CD4-positive, alpha-beta T cell (primary cell): ENCODE measurements around the gene MYZAP. TPM values are rescaled to one million over a fixed set of nuclear protein-coding genes. Genes with fewer than 3 reads are reported as not detected.

Source experiments
- ATAC-seq: fragments of 200-7000 bp; cut with Tn5 transposase; one replicate; pipeline ENCODE4 v1.10.0; 2022; ENCODE audit warnings: mild to moderate bottlenecking; ENCODE audit not compliant: poor library complexity
- CTCF ChIA-PET: fragments of 350-600 bp; sonication (Branson Sonifier 250); formaldehyde crosslinking; loops from one replicate; lab custom pipeline; 2021; ENCODE audit warnings: antibody characterized with exemption, inconsistent platforms; lab: Charles Lee
- POLR2A ChIA-PET: fragments of 350-600 bp; sonication (Branson Sonifier 250); formaldehyde crosslinking; loops from one replicate; lab custom pipeline; 2021; ENCODE audit warnings: antibody characterized with exemption, inconsistent platforms; lab: Charles Lee
- DNase-seq, 14 experiments: peaks; one replicate each; pipeline ENCODE4 v3.0.0-alpha.2; 2013 to 2020; ENCODE audit warnings: mixed read lengths in 2 of 14
- H3K27ac ChIP-seq, 2 donors: one replicate each; pipeline versions ENCODE4 v1.5.1 to v1.7.0; 2013; ENCODE audit warnings: low read length in 2 of 2, low read depth in 1 of 2, mild to moderate bottlenecking in 1 of 2
- H3K27me3 ChIP-seq, 2 experiments: 1 replicate in 1 of 2; 2 replicates in 1 of 2; pipeline versions ENCODE4 v1.6.1 to v1.7.0; 2013; ENCODE audit warnings: low read length in 2 of 2, control low read depth in 1 of 2, mild to moderate bottlenecking in 1 of 2, moderate library complexity in 1 of 2; ENCODE audit not compliant: insufficient read depth in 2 of 2, control insufficient read depth in 1 of 2
- H3K36me3 ChIP-seq: one replicate; pipeline ENCODE4 v1.6.1; 2013; ENCODE audit warnings: low read length, control low read depth; ENCODE audit not compliant: insufficient read depth
- H3K4me1 ChIP-seq: one replicate; pipeline ENCODE4 v1.6.1; 2013; ENCODE audit warnings: low read length, control low read depth; ENCODE audit not compliant: insufficient read depth
- H3K4me3 ChIP-seq: one replicate; pipeline ENCODE4 v1.5.1; 2013; ENCODE audit warnings: mild to moderate bottlenecking, low read length, moderate library complexity
- H3K9me3 ChIP-seq, 2 experiments: 1 replicate in 1 of 2; 2 replicates in 1 of 2; pipeline versions ENCODE4 v1.6.1 to v1.7.0; 2013; ENCODE audit warnings: low read length in 2 of 2, mild to moderate bottlenecking in 2 of 2, control low read depth in 1 of 2, moderate library complexity in 1 of 2; ENCODE audit not compliant: control insufficient read depth in 1 of 2, insufficient read depth in 1 of 2
- H3K27ac Mint-ChIP-seq: one replicate; pipeline ENCODE4 v1.8.0; 2020; ENCODE audit warnings: mixed read lengths
- H3K27me3 Mint-ChIP-seq: one replicate; pipeline ENCODE4 v1.8.0; 2021; ENCODE audit warnings: mixed read lengths
- H3K36me3 Mint-ChIP-seq: one replicate; pipeline ENCODE4 v1.8.0; 2021; ENCODE audit warnings: low read depth, mixed read lengths
- H3K4me1 Mint-ChIP-seq: one replicate; pipeline ENCODE4 v1.8.0; 2021; ENCODE audit warnings: low read depth, mixed read lengths
- H3K4me3 Mint-ChIP-seq: one replicate; pipeline ENCODE4 v1.8.0; 2020; ENCODE audit warnings: mild to moderate bottlenecking, mixed read lengths
- H3K9me3 Mint-ChIP-seq: one replicate; pipeline ENCODE4 v1.8.0; 2020; ENCODE audit warnings: mixed read lengths
- intact Hi-C, 2 experiments: fragments of 100-400 bp; cut with DNase I in 1 of 2; cut with micrococcal nuclease in 1 of 2; formaldehyde crosslinking; loops; one replicate each; pipeline versions ENCODE4 v1.15.1 to v1.9.0; 2023 to 2025; cut with DNase I, micrococcal nuclease
- total RNA-seq, 174 experiments: library from RNA in 2 of 174; stranded (reverse) in 2 of 174; gene quantifications; one replicate each; pipeline ENCODE4 v1.2.3 and lab custom pipeline; 2021 to 2026
- TF ChIP-seq, protein P1 (sequence below): fragments of 200-600 bp; IDR thresholded peaks from one replicate; pipeline ENCODE4 v1.8.0; 2022; ENCODE audit warnings: antibody characterized with exemption, mild to moderate bottlenecking

Gene MYZAP
- total RNA-seq, 2 experiments from 2014 or later, result 0.66 to 1.1 TPM

DNA sequence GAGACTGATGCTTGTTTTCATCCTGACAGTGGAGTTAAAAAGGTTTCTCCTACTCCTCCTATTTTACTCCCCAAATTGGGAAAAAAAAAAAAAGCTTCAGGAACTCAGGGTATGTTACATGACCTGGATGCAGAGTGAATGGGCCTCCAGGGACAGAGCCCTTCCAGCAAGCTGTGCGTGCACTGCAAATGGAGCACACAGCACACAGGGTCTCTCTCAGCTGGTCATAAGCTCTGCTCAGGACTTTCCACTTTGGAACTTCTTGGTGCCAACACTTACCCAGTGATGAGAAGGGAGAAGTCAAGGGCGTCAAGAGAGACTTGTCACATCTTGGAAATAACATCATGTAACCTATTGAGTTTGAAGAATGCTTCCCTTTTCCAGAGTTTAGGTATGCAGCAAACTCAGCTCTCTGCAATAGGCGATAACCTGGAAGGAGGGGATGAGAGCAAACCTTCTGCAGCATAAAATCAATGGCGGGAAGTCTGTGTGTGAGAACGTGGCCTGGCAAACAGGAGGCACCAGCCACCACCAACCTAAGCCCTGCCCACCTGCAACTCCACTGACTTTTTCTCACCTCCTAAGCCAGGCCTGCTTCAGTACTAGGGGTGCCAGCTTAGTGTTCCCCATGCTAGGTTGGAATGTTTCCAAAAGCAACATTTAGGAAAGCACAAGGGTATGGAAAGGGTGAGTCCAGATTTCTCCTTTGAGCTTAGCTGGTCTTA, 39.8 kb downstream of the MYZAP start:
- intact Hi-C loops, result no loop called here
- no peak for ATAC-seq
- H3K27ac Mint-ChIP-seq, result no peak overlapping the region
- no peaks in the 10 kb centered on the region for H3K36me3 ChIP-seq
- no peaks in the 10 kb centered on the region for H3K9me3 Mint-ChIP-seq
- TF ChIP-seq, protein P1, sequence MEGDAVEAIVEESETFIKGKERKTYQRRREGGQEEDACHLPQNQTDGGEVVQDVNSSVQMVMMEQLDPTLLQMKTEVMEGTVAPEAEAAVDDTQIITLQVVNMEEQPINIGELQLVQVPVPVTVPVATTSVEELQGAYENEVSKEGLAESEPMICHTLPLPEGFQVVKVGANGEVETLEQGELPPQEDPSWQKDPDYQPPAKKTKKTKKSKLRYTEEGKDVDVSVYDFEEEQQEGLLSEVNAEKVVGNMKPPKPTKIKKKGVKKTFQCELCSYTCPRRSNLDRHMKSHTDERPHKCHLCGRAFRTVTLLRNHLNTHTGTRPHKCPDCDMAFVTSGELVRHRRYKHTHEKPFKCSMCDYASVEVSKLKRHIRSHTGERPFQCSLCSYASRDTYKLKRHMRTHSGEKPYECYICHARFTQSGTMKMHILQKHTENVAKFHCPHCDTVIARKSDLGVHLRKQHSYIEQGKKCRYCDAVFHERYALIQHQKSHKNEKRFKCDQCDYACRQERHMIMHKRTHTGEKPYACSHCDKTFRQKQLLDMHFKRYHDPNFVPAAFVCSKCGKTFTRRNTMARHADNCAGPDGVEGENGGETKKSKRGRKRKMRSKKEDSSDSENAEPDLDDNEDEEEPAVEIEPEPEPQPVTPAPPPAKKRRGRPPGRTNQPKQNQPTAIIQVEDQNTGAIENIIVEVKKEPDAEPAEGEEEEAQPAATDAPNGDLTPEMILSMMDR, result no peak
- no peaks in the 10 kb centered on the region for H3K4me1 ChIP-seq
- no peak overlapping the region for H3K4me3 ChIP-seq
- H3K36me3 Mint-ChIP-seq, result no peaks in the 10 kb centered on the region
- H3K4me3 Mint-ChIP-seq, result no peak overlapping the region
- peaks cover 9% of the 10 kb centered on the region for H3K27me3 Mint-ChIP-seq
- ChIA-PET POLR2A (no interaction called here), CTCF (interaction anchor here (1.5 kb wide), 1 partner anchor 71 kb away, joined by 3 read pairs; no protein-coding TSS in a partner anchor)
- no peak overlapping the region for H3K27ac ChIP-seq
- DNase-seq, result no peak
- no peaks in the 10 kb centered on the region for H3K27me3 ChIP-seq
- no peaks in the 10 kb centered on the region for H3K9me3 ChIP-seq
- no peaks in the 10 kb centered on the region for H3K4me1 Mint-ChIP-seq

DNA sequence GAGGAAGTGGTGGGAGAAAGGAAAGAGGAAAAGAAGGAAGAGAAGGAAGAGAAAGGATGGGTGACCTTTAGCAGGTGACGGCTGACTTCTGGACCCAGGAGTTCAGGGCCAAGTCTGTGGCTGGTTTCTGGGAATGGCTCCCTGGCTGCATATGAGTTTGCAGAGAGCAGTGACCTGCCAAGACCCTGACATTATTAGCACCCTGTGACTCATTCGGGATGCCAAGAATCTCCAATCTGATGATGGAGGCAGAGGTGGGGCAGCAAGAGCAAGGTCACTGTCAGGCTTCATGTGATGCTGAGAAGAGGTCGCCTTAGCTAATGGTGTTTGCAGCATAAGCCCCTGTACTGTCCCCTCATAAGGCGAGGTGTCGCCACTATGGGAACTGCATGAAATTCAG, 42.6 kb downstream of the MYZAP start:
- H3K27ac ChIP-seq, result no peak overlapping the region

DNA sequence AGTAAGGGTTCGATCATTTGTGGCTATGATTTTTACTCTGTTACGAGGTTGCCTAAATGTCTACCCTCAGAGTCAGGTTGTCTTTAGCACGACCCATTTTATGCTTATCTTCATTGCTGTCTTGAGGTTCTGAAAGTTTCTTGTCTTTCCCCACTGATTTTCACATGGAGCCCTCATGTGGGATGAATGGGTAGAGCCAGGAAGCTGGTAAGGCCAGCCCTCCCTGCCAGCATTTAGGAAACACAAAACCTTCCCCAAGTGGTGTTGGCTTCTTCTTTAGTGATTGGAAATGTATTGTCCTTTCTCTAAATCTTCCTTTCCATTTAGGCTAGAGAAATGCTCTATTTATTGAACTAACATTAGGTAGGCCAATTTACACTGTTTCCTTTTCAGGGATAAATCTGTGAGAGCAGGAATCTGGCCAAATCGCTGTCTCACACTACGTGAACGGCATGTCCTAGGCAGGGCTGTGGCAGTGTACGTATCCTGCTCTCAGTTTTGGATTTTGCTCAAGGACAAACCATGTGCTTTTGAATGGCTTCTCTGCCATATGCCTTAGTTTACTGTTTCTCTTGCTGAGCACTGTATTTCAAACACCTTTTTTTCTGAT, 43.7 kb downstream of the MYZAP start:
- Mint-ChIP-seq H3K9me3 (no peaks in the 10 kb centered on the region), H3K36me3 (no peaks in the 10 kb centered on the region), H3K4me1 (no peaks in the 10 kb centered on the region), H3K27ac (no peak overlapping the region), H3K4me3 (no peak overlapping the region), H3K27me3 (peaks cover 7% of the 10 kb centered on the region)
- DNase-seq (no peak), ATAC-seq (no peak)
- H3K4me3 ChIP-seq, result no peak overlapping the region
- no peaks in the 10 kb centered on the region for H3K9me3 ChIP-seq
- intact Hi-C loops, result no loop called here
- no peaks in the 10 kb centered on the region for H3K36me3 ChIP-seq
- CTCF ChIA-PET, result no interaction called here
- POLR2A ChIA-PET, result no interaction called here
- no peak overlapping the region for H3K27ac ChIP-seq
- TF ChIP-seq, protein P1, result no peak
- no peaks in the 10 kb centered on the region for H3K27me3 ChIP-seq
- no peaks in the 10 kb centered on the region for H3K4me1 ChIP-seq

More for the DNA sequence above, 42.6 kb downstream of the MYZAP start:
- Histone ChIP-seq H3K36me3 (no peaks in the 10 kb centered on the region), H3K4me1 (no peaks in the 10 kb centered on the region), H3K9me3 (no peaks in the 10 kb centered on the region), H3K27me3 (no peaks in the 10 kb centered on the region), H3K4me3 (no peak overlapping the region)
- intact Hi-C loops, result no loop called here
- ChIA-PET POLR2A (no interaction called here), CTCF (no interaction called here)
- TF ChIP-seq, protein P1, result no peak
- no peaks in the 10 kb centered on the region for H3K9me3 Mint-ChIP-seq
- H3K4me1 Mint-ChIP-seq, result no peaks in the 10 kb centered on the region
- no peak overlapping the region for H3K27ac Mint-ChIP-seq
- DNase-seq (no peak), ATAC-seq (no peak)
- H3K4me3 Mint-ChIP-seq, result no peak overlapping the region
- peaks cover 9% of the 10 kb centered on the region for H3K27me3 Mint-ChIP-seq
- H3K36me3 Mint-ChIP-seq, result no peaks in the 10 kb centered on the region
